ENCODE results near the gene UGP2. TPM values are rescaled to one million over a fixed set of nuclear protein-coding genes. Genes with fewer than 3 reads are reported as not detected.
A peak's percentile ranks its signal among the peaks of the same experiment; 100 is the strongest.

Gene UGP2
- polyA plus RNA-seq, 2 of the 4 experiments (the other 2 are of a cell fraction) = 114 to 162 TPM

- CTCF ChIA-PET = interaction anchor here (0.6 to 1.1 kb wide), 2 partner anchors 28 to 135 kb away, joined by 3 read pairs; no protein-coding TSS in a partner anchor
- Histone ChIP-seq H3K4me2 (no peak overlapping the region), H3K4me1 (0 out of 3 replicates have a peak, but pooled peaks cover 4% of the 10 kb centered on the region), H3K4me3 (no peak overlapping the region), H3K27ac (no peak overlapping the region), H3K9me3 (no peaks in the 10 kb centered on the region)
- no peak for DNase-seq (ENCODE audit: low read depth in 1 of 2, low spot score in 1 of 2)
- POLR2A ChIA-PET = no interaction called here
- no peak for ATAC-seq
- TF ChIP-seq USF2 (IDR thresholded peaks at IDR 0.05) = no peak
- TF ChIP-seq HOXB13 (CRISPR knock-in tag; IDR thresholded peaks at IDR 0.05; ENCODE audit: low read depth) = no peak
- no peak for TF ChIP-seq PBX3 (IDR thresholded peaks at IDR 0.05)
- no peak for TF ChIP-seq CHD4 (IDR thresholded peaks at IDR 0.05; ENCODE audit: borderline replicate concordance)
- TF ChIP-seq TP53 (CRISPR knock-in tag; IDR thresholded peaks at IDR 0.05) = no peak
- TF ChIP-seq NPAS2 (CRISPR knock-in tag; IDR thresholded peaks at IDR 0.05; ENCODE audit: borderline replicate concordance) = no peak
- no peak for TF ChIP-seq MYC (IDR thresholded peaks at IDR 0.05; ENCODE audit: borderline replicate concordance, low read length)
- TF ChIP-seq HOXB5 (CRISPR knock-in tag; IDR thresholded peaks at IDR 0.05) = no peak
- TF ChIP-seq ZFP36 (IDR thresholded peaks at IDR 0.05; ENCODE audit: borderline replicate concordance, partially characterized antibody) = no peak
- TF ChIP-seq HMGXB4 (CRISPR knock-in tag; IDR thresholded peaks at IDR 0.05; ENCODE audit: borderline replicate concordance) = no peak
- no peak for TF ChIP-seq BCL3 (IDR thresholded peaks at IDR 0.05)
- TF ChIP-seq RARB (CRISPR knock-in tag; IDR thresholded peaks at IDR 0.05) = no peak
- TF ChIP-seq CTCF (IDR thresholded peaks at IDR 0.05) = no peak
- TF ChIP-seq ATOH8 (CRISPR knock-in tag; IDR thresholded peaks at IDR 0.05; ENCODE audit: low read depth) = no peak
- no peak for FAIRE-seq
- 75% methylated on average over 2 of the region's 2 CpGs for WGBS (ENCODE audit: missing lambda C conversion rate)
Observed at GRCh38 chr2:63837036-63837594, 4.6 kb upstream of the UGP2 start.

GRCh38 chr2:63840081-63840784 is 1.5 kb upstream of the UGP2 start:
- 29% methylated on average over 24 of the region's 24 CpGs for WGBS (ENCODE audit: missing lambda C conversion rate)
- ATAC-seq (peak; percentile 33 to 36), DNase-seq (ENCODE audit: low read depth in 1 of 2, low spot score in 1 of 2) (peak in 1 of 2 experiments; percentile 30), FAIRE-seq (no peak)
- H3K9me3 ChIP-seq = no peaks in the 10 kb centered on the region
- peaks cover 17% of the 10 kb centered on the region; the same call in 2 of the 3 replicates for H3K4me1 ChIP-seq
- peak overlapping the region; percentile 94 to 98 for H3K27ac ChIP-seq
- peak overlapping the region; percentile 72 for H3K4me2 ChIP-seq
- ChIA-PET POLR2A (interaction anchor here (0.6 to 5.7 kb wide), 9 partner anchors 10 to 252 kb away, joined by 3 to 103 read pairs (median 4); partner anchors contain the start of gene WDPCP), CTCF (interaction anchor here (0.8 to 6.8 kb wide), 6 partner anchors 8 to 143 kb away, joined by 3 to 56 read pairs (median 8); no protein-coding TSS in a partner anchor)
- H3K4me3 ChIP-seq = peak overlapping the region; percentile 93
- no peak for TF ChIP-seq MYC (IDR thresholded peaks at IDR 0.05; ENCODE audit: borderline replicate concordance, low read length)
- TF ChIP-seq HMGXB4 (CRISPR knock-in tag; IDR thresholded peaks at IDR 0.05; ENCODE audit: borderline replicate concordance) = no peak
- TF ChIP-seq KDM5A (IDR thresholded peaks at IDR 0.05) = no peak
- TF ChIP-seq HOXB5 (CRISPR knock-in tag; IDR thresholded peaks at IDR 0.05) = no peak
- no peak for TF ChIP-seq RARB (CRISPR knock-in tag; IDR thresholded peaks at IDR 0.05)
- peak; percentile 99 for TF ChIP-seq BCL3 (IDR thresholded peaks at IDR 0.05)
- no peak for TF ChIP-seq ATOH8 (CRISPR knock-in tag; IDR thresholded peaks at IDR 0.05; ENCODE audit: low read depth)
- peak in 1 of 2 experiments; percentile 83; a peak in 2 of 5 replicates for TF ChIP-seq JUN (IDR thresholded peaks at IDR 0.05)
- TF ChIP-seq POLR2A (IDR thresholded peaks at IDR 0.05; ENCODE audit: low read length) = peak; percentile 8; the same call in 1 of the 2 replicates
- peak; percentile 94; the same call in 1 of the 2 replicates for TF ChIP-seq PHF8 (IDR thresholded peaks at IDR 0.05; ENCODE audit: borderline replicate concordance, low read depth)
- no peak for TF ChIP-seq POLR2AphosphoS2 (conservative IDR thresholded peaks at IDR 0.05; ENCODE audit: low read length)
